K562 (cell line): ENCODE data around the gene ANKS3. TPM values are rescaled to one million over a fixed set of nuclear protein-coding genes. Genes with fewer than 3 reads are reported as not detected.
A peak's percentile ranks its signal among the peaks of the same experiment; 100 is the strongest.

Experiments
- ATAC-seq: fragments of 200-7000 bp; cut with Tn5 transposase; 3 replicates; pipeline ENCODE4 v1.9.1; 2020; ENCODE audit warnings: moderate library complexity
- BruUV-seq: library from RNA; stranded (reverse); fragments of 400-500 nt; replicated peaks from 2 replicates; lab custom pipeline; 2021; lab: Mats Ljungman, UMichigan
- CTCF ChIA-PET: fragments of 300-600 bp; formaldehyde crosslinking; extraction: SDS; loops from one replicate; lab custom pipeline; 2021; ENCODE audit warnings: low intra/inter-chr PET ratio; lab: Yijun Ruan, JAX
- POLR2A ChIA-PET: fragments of 300-600, 350-650 bp; sonication (Branson Sonifier 250); formaldehyde crosslinking; extraction: SDS; loops from one replicate; lab custom pipeline; 2021; ENCODE audit warnings: antibody characterized with exemption, inconsistent platforms; lab: Yijun Ruan, JAX
- DNase-seq, 4 experiments: peaks; one replicate each; pipeline versions ENCODE4 v3.0.0 to v3.0.0-alpha.2; 2011 to 2018; ENCODE audit warnings: low spot score in 3 of 4, mixed read lengths in 3 of 4; ENCODE audit errors: extremely low read depth in 1 of 4
- FAIRE-seq: peaks from 2 replicates; lab custom pipeline; 2011; peaks lifted over from hg19 to GRCh38; lab: Jason Lieb, UNC
- H2AFZ ChIP-seq: 2 replicates; pipeline ENCODE4 v1.6.0; 2011; ENCODE audit warnings: low read depth, low read length, control low read depth, inconsistent platforms
- H3K27ac ChIP-seq: fragments of 200-600 bp; 3 replicates; pipeline ENCODE4 v1.8.0; 2011; ENCODE audit warnings: low read depth, mild to moderate bottlenecking, control low read depth, inconsistent platforms, low read length, moderate library complexity, mixed read lengths; ENCODE audit errors: extremely low read depth
- H3K27me3 ChIP-seq, 2 experiments: fragments of 300-600 bp in 1 of 2; 2 replicates in 1 of 2; 3 replicates in 1 of 2; pipeline versions ENCODE4 v1.6.0 to v1.8.0; 2011; ENCODE audit warnings: inconsistent platforms in 2 of 2, low read length in 2 of 2, mild to moderate bottlenecking in 1 of 2, mixed read lengths in 1 of 2, moderate library complexity in 1 of 2; ENCODE audit not compliant: control insufficient read depth in 2 of 2, insufficient read depth in 2 of 2
- H3K36me3 ChIP-seq: fragments of 300-600 bp; 3 replicates; pipeline ENCODE4 v1.8.0; 2011; ENCODE audit warnings: mild to moderate bottlenecking, low read length, inconsistent platforms; ENCODE audit not compliant: control insufficient read depth, insufficient read depth
- H3K4me1 ChIP-seq, 2 experiments: fragments of 200-600 bp in 1 of 2; replicated peaks in 1 of 2; 2 replicates in 1 of 2; 3 replicates in 1 of 2; pipeline versions ENCODE4 v1.5.1 to v1.8.0; 2011; ENCODE audit warnings: inconsistent platforms in 2 of 2, low read length in 2 of 2, mild to moderate bottlenecking in 1 of 2, mixed read lengths in 1 of 2, moderate library complexity in 1 of 2; ENCODE audit not compliant: control insufficient read depth in 2 of 2, insufficient read depth in 2 of 2
- H3K4me2 ChIP-seq: 2 replicates; pipeline ENCODE4 v1.6.1; 2011; ENCODE audit warnings: low read length, control low read depth, inconsistent platforms, mixed read lengths; ENCODE audit not compliant: insufficient read depth
- H3K4me3 ChIP-seq: fragments of 200-600 bp; sonication (generic), shearing (Covaris generic); 2 replicates; pipeline ENCODE4 v1.5.1; 2016; ENCODE audit warnings: control low read depth, inconsistent platforms
- H3K79me2 ChIP-seq: fragments of 200-600 bp; 3 replicates; pipeline ENCODE4 v1.8.0; 2011; ENCODE audit warnings: low read length, inconsistent platforms; ENCODE audit not compliant: control insufficient read depth, insufficient read depth
- H3K9ac ChIP-seq, 2 experiments: 2 replicates each; pipeline versions ENCODE4 v1.6.0 to v1.6.1; 2011; ENCODE audit warnings: low read depth in 2 of 2, low read length in 2 of 2, control low read depth in 1 of 2, inconsistent platforms in 1 of 2, mild to moderate bottlenecking in 1 of 2, mixed read lengths in 1 of 2; ENCODE audit not compliant: insufficient read depth in 1 of 2
- H3K9me1 ChIP-seq: one replicate; pipeline ENCODE4 v1.6.0; 2011; ENCODE audit warnings: inconsistent platforms, mild to moderate bottlenecking, low read length, moderate library complexity; ENCODE audit not compliant: control insufficient read depth, insufficient read depth
- H3K9me3 ChIP-seq: replicated peaks from 2 replicates; pipeline ENCODE4 v1.5.1; 2011; ENCODE audit warnings: low read depth, low read length, inconsistent platforms; ENCODE audit not compliant: control insufficient read depth, insufficient read depth
- H4K20me1 ChIP-seq: replicated peaks from 2 replicates; pipeline ENCODE4 v1.6.1; 2011; ENCODE audit warnings: low read length, inconsistent platforms, mixed read lengths; ENCODE audit not compliant: control insufficient read depth, insufficient read depth
- ARHGAP35 ChIP-seq: fragments of 450-650 bp; IDR thresholded peaks from 2 replicates; pipeline ENCODE4 v1.6.1; 2018; ENCODE audit not compliant: partially characterized antibody
- KDM1A ChIP-seq, 2 experiments: fragments of 450-650 bp; IDR thresholded peaks; 2 replicates each; pipeline ENCODE4 v1.6.1; 2016; ENCODE audit warnings: mild to moderate bottlenecking in 2 of 2
- LARP7 ChIP-seq: fragments of 450-650 bp; IDR thresholded peaks from 2 replicates; pipeline ENCODE4 v1.6.1; 2016
- PATZ1 ChIP-seq: fragments of 250-450 bp; sonication (Bioruptor Pico); IDR thresholded peaks from 2 replicates; pipeline ENCODE4 v1.5.0; 2020; ENCODE audit warnings: mild to moderate bottlenecking, borderline replicate concordance
- RBBP5 ChIP-seq: fragments of 200-600 bp; sonication (generic); IDR thresholded peaks from 2 replicates; pipeline ENCODE4 v1.6.1; 2012; ENCODE audit warnings: borderline replicate concordance, mild to moderate bottlenecking, low read length, control low read depth, inconsistent platforms; ENCODE audit not compliant: insufficient read depth, poor library complexity, severe bottlenecking
- RHOXF2B ChIP-seq: fragments of 250-450 bp; sonication (Bioruptor Pico); conservative IDR thresholded peaks from 2 replicates; pipeline ENCODE4 v1.5.1; 2021
- SRSF3 ChIP-seq: fragments of 200-400 bp; formaldehyde crosslinking; IDR thresholded peaks from 2 replicates; pipeline ENCODE4 v1.6.1; 2016; ENCODE audit warnings: mild to moderate bottlenecking, low read length, moderate library complexity; ENCODE audit not compliant: insufficient read depth
- SUPT5H ChIP-seq: fragments of 450-650 bp; IDR thresholded peaks from 2 replicates; pipeline ENCODE4 v1.6.1; 2016
- TSC22D4 ChIP-seq: fragments of 450-650 bp; IDR thresholded peaks from 2 replicates; pipeline ENCODE4 v1.6.1; 2016; ENCODE audit warnings: missing genetic modification characterization, missing biosample characterization, control low read depth
- ZNF280A ChIP-seq: fragments of 450-650 bp; IDR thresholded peaks from 2 replicates; pipeline ENCODE4 v1.6.1; 2018; ENCODE audit warnings: mild to moderate bottlenecking, low read depth; ENCODE audit not compliant: partially characterized antibody
- WGBS: fragments of 100-300 bp; shearing (Covaris generic); methylation state at CpG from one replicate; pipeline ENCODE4 v1.1.6; 2016; ENCODE audit warnings: low coverage, mixed read lengths; ENCODE audit not compliant: insufficient coverage; ENCODE audit errors: missing lambda C conversion rate; 5-methylcytosine and 5-hydroxymethylcytosine counted together
- in situ Hi-C: fragments of 300-500 bp; cut with MboI; formaldehyde crosslinking; loops from 4 replicates; pipeline ENCODE4 v1.15.0; 2018; ENCODE audit warnings: inconsistent platforms, mixed read lengths
- intact Hi-C: fragments of 100-400 bp; cut with micrococcal nuclease; formaldehyde crosslinking; loops from 2 replicates; pipeline ENCODE4 v1.14.2; 2022
- polyA plus RNA-seq, 8 experiments: library from polyadenylated mRNA; depleted of rRNA in 4 of 8; stranded (reverse) in 5 of 8; unstranded in 3 of 8; fragments of >200 nt; fragmentation: Nextera tagmentation in 2 of 8; fragmentation: Illumina TruSeq in 1 of 8; extraction: Ambion mirVana in 2 of 8; extraction: Trizol in 1 of 8; gene quantifications; 2 replicates each; pipeline versions ENCODE4 v1.2.1 to v1.2.3, GENCODE V29; 2011 to 2014; ENCODE audit warnings: inconsistent platforms in 1 of 8, missing spikeins in 1 of 8
- total RNA-seq, 7 experiments: library from RNA; depleted of rRNA in 6 of 7; stranded (reverse); fragments of >200 nt in 6 of 7; fragmentation: Illumina TruSeq in 2 of 7; extraction: Trizol in 2 of 7; gene quantifications; 2 replicates each; pipeline versions ENCODE4 v1.2.1 to v1.2.3, GENCODE V29; 2011 to 2021; ENCODE audit warnings: low replicate concordance in 1 of 7
- TF ChIP-seq, protein P1 (sequence below), 2 experiments: fragments of 150-350 bp in 1 of 2; IDR thresholded peaks; 2 replicates each; pipeline ENCODE4 v1.6.1; 2012 to 2016; ENCODE audit warnings: low read depth in 2 of 2, low read length in 2 of 2, mild to moderate bottlenecking in 1 of 2, moderate library complexity in 1 of 2
- TF ChIP-seq, protein P2 (sequence below): fragments of 450-650 bp; IDR thresholded peaks from 2 replicates; pipeline ENCODE4 v1.6.1; 2016; ENCODE audit warnings: borderline replicate concordance

Gene ANKS3
- total and polyA plus RNA-seq, 9 of the 15 experiments (the other 6 are each of a cell fraction or from before 2014, with no cell fraction given), result 0.43 to 25.7 (median 14.8) TPM

DNA sequence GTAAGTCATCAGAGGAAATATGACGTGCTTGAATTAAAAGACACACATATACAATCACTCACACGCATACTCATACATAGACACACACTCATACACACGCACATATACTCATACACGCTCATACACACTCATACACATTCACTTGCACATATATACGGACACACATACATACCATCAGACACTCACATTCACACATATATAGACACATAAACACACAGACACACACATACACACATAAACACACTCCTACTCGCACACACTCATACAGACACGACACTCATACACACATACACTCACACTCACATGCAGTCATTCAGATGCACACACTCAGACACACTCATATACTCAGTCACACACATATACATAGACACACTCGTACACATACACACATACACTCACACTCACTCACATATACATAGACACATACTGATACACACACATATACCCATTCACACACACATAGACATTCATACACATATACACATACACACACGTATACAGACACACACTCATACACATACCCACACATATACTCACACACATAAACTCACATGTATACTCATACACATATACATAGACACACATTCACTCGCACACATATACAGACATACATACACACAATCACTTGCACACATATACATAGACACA is 65.6 kb downstream of the ANKS3 start:
- FAIRE-seq, result peak; percentile 74
- TF ChIP-seq ZNF280A (no peak), RHOXF2B (CRISPR knock-in tag) (no peak), PATZ1 (no peak), LARP7 (0 out of 2 replicates have a peak, but pooled peaks have one; percentile 46), RBBP5 (no peak), SUPT5H (peak; percentile 36; the same call in 1 of the 2 replicates), SRSF3 (no peak), KDM1A (IDR thresholded peaks at IDR 0.05) (peak in 1 of 2 experiments; percentile 35; a peak in 1 of 4 replicates), ARHGAP35 (peak; percentile 7), TSC22D4 (tag) (peak; percentile 82; the same call in 1 of the 2 replicates)
- TF ChIP-seq, protein P1, sequence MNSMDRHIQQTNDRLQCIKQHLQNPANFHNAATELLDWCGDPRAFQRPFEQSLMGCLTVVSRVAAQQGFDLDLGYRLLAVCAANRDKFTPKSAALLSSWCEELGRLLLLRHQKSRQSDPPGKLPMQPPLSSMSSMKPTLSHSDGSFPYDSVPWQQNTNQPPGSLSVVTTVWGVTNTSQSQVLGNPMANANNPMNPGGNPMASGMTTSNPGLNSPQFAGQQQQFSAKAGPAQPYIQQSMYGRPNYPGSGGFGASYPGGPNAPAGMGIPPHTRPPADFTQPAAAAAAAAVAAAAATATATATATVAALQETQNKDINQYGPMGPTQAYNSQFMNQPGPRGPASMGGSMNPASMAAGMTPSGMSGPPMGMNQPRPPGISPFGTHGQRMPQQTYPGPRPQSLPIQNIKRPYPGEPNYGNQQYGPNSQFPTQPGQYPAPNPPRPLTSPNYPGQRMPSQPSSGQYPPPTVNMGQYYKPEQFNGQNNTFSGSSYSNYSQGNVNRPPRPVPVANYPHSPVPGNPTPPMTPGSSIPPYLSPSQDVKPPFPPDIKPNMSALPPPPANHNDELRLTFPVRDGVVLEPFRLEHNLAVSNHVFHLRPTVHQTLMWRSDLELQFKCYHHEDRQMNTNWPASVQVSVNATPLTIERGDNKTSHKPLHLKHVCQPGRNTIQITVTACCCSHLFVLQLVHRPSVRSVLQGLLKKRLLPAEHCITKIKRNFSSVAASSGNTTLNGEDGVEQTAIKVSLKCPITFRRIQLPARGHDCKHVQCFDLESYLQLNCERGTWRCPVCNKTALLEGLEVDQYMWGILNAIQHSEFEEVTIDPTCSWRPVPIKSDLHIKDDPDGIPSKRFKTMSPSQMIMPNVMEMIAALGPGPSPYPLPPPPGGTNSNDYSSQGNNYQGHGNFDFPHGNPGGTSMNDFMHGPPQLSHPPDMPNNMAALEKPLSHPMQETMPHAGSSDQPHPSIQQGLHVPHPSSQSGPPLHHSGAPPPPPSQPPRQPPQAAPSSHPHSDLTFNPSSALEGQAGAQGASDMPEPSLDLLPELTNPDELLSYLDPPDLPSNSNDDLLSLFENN (IDR thresholded peaks at IDR 0.05; ENCODE audit: low read depth in 2 of 2, low read length in 2 of 2), result no peak
- TF ChIP-seq, protein P2, sequence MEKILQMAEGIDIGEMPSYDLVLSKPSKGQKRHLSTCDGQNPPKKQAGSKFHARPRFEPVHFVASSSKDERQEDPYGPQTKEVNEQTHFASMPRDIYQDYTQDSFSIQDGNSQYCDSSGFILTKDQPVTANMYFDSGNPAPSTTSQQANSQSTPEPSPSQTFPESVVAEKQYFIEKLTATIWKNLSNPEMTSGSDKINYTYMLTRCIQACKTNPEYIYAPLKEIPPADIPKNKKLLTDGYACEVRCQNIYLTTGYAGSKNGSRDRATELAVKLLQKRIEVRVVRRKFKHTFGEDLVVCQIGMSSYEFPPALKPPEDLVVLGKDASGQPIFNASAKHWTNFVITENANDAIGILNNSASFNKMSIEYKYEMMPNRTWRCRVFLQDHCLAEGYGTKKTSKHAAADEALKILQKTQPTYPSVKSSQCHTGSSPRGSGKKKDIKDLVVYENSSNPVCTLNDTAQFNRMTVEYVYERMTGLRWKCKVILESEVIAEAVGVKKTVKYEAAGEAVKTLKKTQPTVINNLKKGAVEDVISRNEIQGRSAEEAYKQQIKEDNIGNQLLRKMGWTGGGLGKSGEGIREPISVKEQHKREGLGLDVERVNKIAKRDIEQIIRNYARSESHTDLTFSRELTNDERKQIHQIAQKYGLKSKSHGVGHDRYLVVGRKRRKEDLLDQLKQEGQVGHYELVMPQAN, result 0 out of 2 replicates have a peak, but pooled peaks have one; percentile 41

More for the DNA sequence above, 65.6 kb downstream of the ANKS3 start:
- POLR2A ChIA-PET, result no interaction called here
- CTCF ChIA-PET, result no interaction called here
- no peak overlapping the region for H3K4me2 ChIP-seq
- no peaks in the 10 kb centered on the region; the same call in 1 of the 2 replicates for H4K20me1 ChIP-seq
- peaks cover 65% of the 10 kb centered on the region for H3K36me3 ChIP-seq
- H3K9me3 ChIP-seq, result no peaks in the 10 kb centered on the region
- 95% methylated on average over 10 of the region's 10 CpGs for whole genome bisulfite sequencing
- DNase-seq, result no peak
- H3K9ac ChIP-seq, result no peak overlapping the region
- ATAC-seq, result no peak
- BruUV-seq, result TSS peak; percentile 43
- in situ Hi-C loops (no loop called here), intact Hi-C loops (no loop called here)
- H3K79me2 ChIP-seq, result no peaks in the 10 kb centered on the region
- no peaks in the 10 kb centered on the region for H3K27me3 ChIP-seq
- H3K27ac ChIP-seq, result no peak overlapping the region
- no peak overlapping the region for H2AFZ ChIP-seq
- H3K4me3 ChIP-seq, result no peak overlapping the region
- peaks cover 0 to 15% of the 10 kb centered on the region in 2 experiments; a peak in 2 of 5 replicates for H3K4me1 ChIP-seq
- no peaks in the 10 kb centered on the region for H3K9me1 ChIP-seq
